KMS-11 (cell line): ENCODE measurements around the gene PGM1.

Experiments
- H2AFZ ChIP-seq: fragments of 200-600 bp; sonication (generic); 2 replicates; pipeline ENCODE4 v1.6.1; 2016; ENCODE audit warnings: antibody characterized with exemption, mixed run types, low read depth
- H3K27ac ChIP-seq: fragments of 200-600 bp; sonication (generic); 2 replicates; pipeline ENCODE4 v1.6.1; 2016; ENCODE audit warnings: mild to moderate bottlenecking, mixed run types
- H3K27me3 ChIP-seq: fragments of 200-600 bp; sonication (generic); 2 replicates; pipeline ENCODE4 v1.6.1; 2017; ENCODE audit warnings: mild to moderate bottlenecking, low read depth, mixed run types, moderate library complexity; ENCODE audit not compliant: insufficient read depth
- H3K36me3 ChIP-seq: fragments of 200-600 bp; sonication (generic); 2 replicates; pipeline ENCODE4 v1.6.1; 2017; ENCODE audit warnings: mild to moderate bottlenecking, mixed run types; ENCODE audit not compliant: insufficient read depth
- H3K4me1 ChIP-seq: fragments of 200-600 bp; sonication (generic); 2 replicates; pipeline ENCODE4 v1.6.1; 2016; ENCODE audit warnings: mild to moderate bottlenecking, low read depth, mixed run types; ENCODE audit not compliant: poor library complexity, severe bottlenecking
- H3K4me2 ChIP-seq: fragments of 200-600 bp; sonication (generic); 2 replicates; pipeline ENCODE4 v1.7.0; 2016; ENCODE audit warnings: mild to moderate bottlenecking, mixed run types
- H3K4me3 ChIP-seq: fragments of 200-600 bp; sonication (generic); IDR thresholded peaks from 2 replicates; pipeline ENCODE4 v1.6.1; 2017; ENCODE audit warnings: low read depth, low read length, mixed read lengths; ENCODE audit not compliant: insufficient read depth
- H3K79me2 ChIP-seq: fragments of 200-600 bp; sonication (generic); 2 replicates; pipeline ENCODE4 v1.6.1; 2016; ENCODE audit warnings: low read depth, mixed run types; ENCODE audit not compliant: insufficient read depth
- H3K9ac ChIP-seq: fragments of 200-600 bp; sonication (generic); 2 replicates; pipeline ENCODE4 v1.6.1; 2016; ENCODE audit warnings: mild to moderate bottlenecking, mixed run types
- H4K20me1 ChIP-seq: fragments of 200-600 bp; sonication (generic); 2 replicates; pipeline ENCODE4 v1.6.1; 2016; ENCODE audit warnings: mild to moderate bottlenecking, mixed run types; ENCODE audit not compliant: insufficient read depth
- CTCF ChIP-seq: fragments of 200-600 bp; sonication (generic); conservative IDR thresholded peaks from 2 replicates; pipeline ENCODE4 v1.6.1; 2017; ENCODE audit warnings: low read depth, mild to moderate bottlenecking, antibody characterized with exemption, low read length, moderate library complexity, mixed read lengths

PGM1 gene

DNA sequence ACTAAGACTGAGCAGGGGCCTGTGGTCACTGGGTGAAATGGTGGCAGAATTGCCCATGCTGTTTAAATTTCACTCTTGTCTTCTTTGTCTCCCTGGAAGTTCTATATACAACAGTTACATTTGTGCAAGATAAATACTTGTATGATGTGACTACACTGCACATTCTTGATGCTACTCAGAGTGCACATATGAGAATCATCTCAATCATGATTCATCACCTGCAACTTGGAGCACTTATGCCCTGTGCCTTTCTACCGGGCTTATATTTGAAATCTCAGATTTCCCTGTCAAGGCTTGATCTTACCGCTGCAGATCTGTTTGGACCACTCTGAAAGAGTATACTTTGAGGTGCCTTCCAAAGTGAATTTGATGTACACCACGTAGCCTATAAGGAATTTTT lies 10.6 kb downstream of the PGM1 start:
- TF ChIP-seq CTCF, result no peak
- Histone ChIP-seq H3K27me3 (no peaks in the 10 kb centered on the region), H3K79me2 (no peaks in the 10 kb centered on the region), H3K4me3 (no peak overlapping the region), H3K27ac (no peak overlapping the region), H3K4me2 (no peak overlapping the region), H3K36me3 (no peaks in the 10 kb centered on the region), H2AFZ (no peak overlapping the region), H3K9ac (no peak overlapping the region), H4K20me1 (no peaks in the 10 kb centered on the region), H3K4me1 (no peaks in the 10 kb centered on the region)

DNA sequence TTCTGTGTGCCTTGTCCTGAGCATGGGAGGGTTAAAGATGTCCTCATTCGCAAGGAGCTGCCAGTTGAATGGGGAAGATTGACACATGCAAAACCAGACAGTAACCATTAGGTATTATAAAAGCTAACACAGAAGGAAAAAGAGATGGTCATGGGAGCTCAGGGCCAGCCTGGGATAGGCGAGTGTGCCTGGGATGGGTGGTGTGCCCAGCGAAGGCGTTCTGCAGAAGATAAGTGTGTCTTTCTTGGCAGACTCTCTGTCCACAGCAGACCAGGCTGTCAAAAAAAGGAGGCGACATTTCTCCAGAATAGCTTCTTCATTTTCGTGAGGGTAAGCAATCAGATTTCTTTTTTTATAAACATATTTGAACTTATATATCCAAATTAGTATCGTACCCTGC lies 14.1 kb downstream of the PGM1 start:
- Histone ChIP-seq H3K27me3 (no peaks in the 10 kb centered on the region), H3K36me3 (no peaks in the 10 kb centered on the region), H3K4me2 (no peak overlapping the region), H3K9ac (no peak overlapping the region), H3K4me3 (no peak overlapping the region), H2AFZ (no peak overlapping the region), H4K20me1 (no peaks in the 10 kb centered on the region), H3K27ac (no peak overlapping the region), H3K79me2 (no peaks in the 10 kb centered on the region), H3K4me1 (peaks cover 10% of the 10 kb centered on the region)
- no peak for TF ChIP-seq CTCF

DNA sequence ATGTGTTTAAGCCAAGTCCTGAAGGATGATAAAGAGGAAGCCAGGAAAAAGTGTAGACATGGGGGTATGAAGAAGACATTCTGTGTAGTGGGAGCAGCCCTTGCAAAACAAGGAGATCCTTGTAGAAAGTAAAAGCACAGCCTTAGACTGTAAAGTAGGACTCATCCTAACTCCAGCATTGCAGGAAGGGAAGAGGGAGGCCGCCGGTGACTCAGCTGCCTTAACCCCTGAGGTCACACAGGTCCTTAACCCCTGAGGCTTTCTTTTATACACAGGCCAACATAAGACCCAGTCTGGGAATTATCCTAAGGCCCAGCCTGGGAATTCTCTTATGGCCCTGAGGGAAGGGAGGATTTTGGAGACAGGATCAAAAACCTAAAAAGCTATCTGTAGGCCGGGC lies 18.0 kb downstream of the PGM1 start:
- TF ChIP-seq CTCF, result no peak
- no peak overlapping the region for H3K27ac ChIP-seq

GRCh38 chr1:63612564-63612963 lies 19.4 kb downstream of the PGM1 start:
- Histone ChIP-seq H3K27ac (no peak overlapping the region), H3K4me3 (no peak overlapping the region), H3K4me1 (peaks cover 10% of the 10 kb centered on the region), H3K79me2 (no peaks in the 10 kb centered on the region), H2AFZ (no peak overlapping the region), H4K20me1 (no peaks in the 10 kb centered on the region), H3K27me3 (no peaks in the 10 kb centered on the region), H3K36me3 (no peaks in the 10 kb centered on the region), H3K9ac (no peak overlapping the region), H3K4me2 (no peak overlapping the region)
- TF ChIP-seq CTCF, result no peak

More for the DNA sequence above, 18.0 kb downstream of the PGM1 start:
- Histone ChIP-seq H2AFZ (no peak overlapping the region), H3K27me3 (no peaks in the 10 kb centered on the region), H3K4me3 (no peak overlapping the region), H3K9ac (no peak overlapping the region), H3K4me2 (no peak overlapping the region), H3K4me1 (peaks cover 10% of the 10 kb centered on the region), H3K79me2 (no peaks in the 10 kb centered on the region), H3K36me3 (no peaks in the 10 kb centered on the region), H4K20me1 (no peaks in the 10 kb centered on the region)

DNA sequence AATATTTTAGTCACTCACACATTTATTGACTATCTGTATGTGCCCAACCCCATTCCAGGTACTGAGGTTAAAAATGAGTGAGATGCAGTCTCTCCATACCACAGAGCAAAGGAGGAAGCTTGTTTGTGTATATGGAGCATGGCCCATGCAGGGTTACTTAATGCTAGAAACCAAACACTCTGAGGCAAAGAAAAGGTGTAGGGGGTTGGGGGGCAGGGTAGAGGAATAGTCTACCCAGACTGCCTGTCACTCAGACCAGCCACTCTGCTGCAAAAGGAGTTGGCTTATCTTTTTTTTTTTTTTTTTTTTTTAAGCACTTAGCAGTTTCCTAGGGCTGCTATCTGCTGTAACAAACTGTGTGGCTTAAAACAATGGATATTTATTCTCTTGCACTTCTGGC lies 19.8 kb downstream of the PGM1 start:
- Histone ChIP-seq H3K9ac (no peak overlapping the region), H3K36me3 (no peaks in the 10 kb centered on the region), H2AFZ (no peak overlapping the region), H3K4me2 (no peak overlapping the region), H3K79me2 (no peaks in the 10 kb centered on the region), H4K20me1 (no peaks in the 10 kb centered on the region), H3K27me3 (no peaks in the 10 kb centered on the region), H3K4me1 (peaks cover 10% of the 10 kb centered on the region), H3K27ac (no peak overlapping the region), H3K4me3 (no peak overlapping the region)
- TF ChIP-seq CTCF, result no peak
